Raji (cell line): ENCODE results near the gene BCL7A.

ENCODE experiments used
- POLR2A ChIP-seq: IDR thresholded peaks from 2 replicates; pipeline ENCODE4 v1.6.1; 2011; ENCODE audit warnings: low read depth, low read length, control low read depth; ENCODE audit not compliant: insufficient read depth

BCL7A gene

DNA sequence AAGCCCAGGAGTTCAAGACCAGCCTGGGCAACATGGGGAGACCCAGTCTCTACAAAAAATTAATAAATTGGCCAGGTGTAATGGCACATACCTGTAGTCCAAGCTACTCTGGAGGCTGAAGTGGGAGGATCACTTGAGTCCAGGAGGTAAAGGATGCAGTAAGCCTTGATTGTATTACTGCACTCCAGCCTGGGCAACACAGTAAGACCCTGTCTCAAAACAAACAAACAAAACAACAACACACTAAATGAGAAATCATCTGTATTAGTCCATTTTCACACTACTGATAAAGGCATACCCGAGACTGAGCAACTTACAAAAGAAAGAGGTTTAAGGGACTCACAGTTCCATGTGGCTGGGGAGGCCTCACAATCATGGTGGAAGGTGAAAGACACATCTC lies 52.1 kb downstream of the BCL7A start:
- no peak for TF ChIP-seq POLR2A

DNA sequence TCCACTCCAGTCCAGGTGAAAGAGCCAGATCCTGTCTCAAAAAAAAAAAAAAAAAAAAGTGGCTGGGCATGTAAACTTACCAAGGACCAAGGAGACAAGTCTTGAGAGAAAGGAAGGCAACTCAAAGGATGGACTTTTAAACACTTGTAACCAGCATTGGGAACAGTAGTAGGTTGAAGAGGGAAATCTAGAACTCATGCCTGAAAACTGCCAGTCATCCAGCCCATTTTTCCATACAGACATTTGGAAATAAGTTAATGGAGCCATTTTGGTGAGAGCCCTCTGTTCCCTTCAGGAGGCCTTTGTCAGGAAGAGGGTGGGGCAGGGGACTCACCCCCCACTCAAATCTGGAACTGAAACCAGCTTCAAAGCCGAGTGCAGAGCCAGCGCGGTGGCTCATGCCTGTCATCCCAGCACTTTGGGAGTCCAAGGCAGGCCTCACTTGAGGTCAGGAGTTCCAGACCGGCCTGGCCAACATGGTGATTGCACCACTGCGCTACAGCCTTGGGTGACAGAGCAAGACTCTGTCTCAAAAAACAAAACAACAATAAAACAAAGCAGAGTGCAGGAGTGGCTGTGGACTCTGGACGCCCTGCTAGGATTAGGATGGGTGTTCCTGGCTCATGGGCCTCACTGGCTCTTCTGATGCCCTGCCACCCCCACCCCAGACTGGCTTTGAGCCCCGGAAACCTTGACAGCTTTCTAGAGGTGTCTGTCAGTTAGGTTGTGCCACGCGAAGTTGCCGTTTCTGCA lies 55.2 kb downstream of the BCL7A start:
- no peak for TF ChIP-seq POLR2A

DNA sequence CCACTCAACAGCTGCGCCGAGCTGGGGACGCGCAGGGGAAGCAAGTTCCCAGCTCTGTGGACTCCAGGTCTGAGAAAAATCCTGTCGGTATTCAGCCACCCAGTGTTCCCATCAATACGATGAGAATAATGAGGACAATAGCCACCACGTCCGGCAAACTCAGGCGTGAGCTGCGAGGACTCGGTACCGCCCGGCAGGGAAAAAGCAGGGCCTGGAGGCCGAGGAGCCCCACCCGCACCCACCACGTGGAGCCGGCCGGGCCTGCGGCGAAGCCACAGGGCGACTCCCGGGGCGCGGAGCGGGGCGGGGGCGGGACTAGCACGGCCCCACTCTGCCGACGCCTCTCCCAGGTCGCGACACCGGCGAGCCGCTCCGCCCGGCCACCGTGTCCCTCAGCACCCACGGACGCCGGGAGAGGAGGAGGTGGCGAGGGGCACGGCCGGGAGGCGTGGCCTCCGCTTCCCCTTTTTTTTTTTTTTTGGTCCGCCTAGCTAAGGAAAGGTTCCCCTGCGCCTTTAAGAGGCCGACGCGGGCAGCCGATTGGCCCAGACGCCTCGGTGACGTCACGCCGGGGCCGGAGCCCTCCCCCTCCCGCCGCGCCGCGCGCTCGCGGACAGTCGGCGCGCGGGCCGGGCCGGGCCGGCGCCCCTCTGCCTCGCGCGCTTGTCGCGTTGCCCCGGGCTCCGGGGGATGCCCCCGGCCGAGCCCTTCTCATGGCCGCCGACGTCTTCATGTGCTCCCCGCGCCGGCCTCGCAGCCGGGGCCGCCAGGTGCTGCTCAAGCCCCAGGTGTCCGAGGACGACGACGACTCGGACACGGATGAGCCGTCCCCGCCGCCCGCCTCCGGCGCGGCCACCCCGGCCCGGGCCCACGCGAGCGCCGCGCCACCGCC lies 56.7 kb downstream of the BCL7A start, which contains the start of gene MLXIP:
TSS of gene MLXIP (plus strand) at position 616 of the 892 bp plus-strand sequence. CDS start at position 714, 98 bp downstream.
- TF ChIP-seq POLR2A, result peak; percentile 90

DNA sequence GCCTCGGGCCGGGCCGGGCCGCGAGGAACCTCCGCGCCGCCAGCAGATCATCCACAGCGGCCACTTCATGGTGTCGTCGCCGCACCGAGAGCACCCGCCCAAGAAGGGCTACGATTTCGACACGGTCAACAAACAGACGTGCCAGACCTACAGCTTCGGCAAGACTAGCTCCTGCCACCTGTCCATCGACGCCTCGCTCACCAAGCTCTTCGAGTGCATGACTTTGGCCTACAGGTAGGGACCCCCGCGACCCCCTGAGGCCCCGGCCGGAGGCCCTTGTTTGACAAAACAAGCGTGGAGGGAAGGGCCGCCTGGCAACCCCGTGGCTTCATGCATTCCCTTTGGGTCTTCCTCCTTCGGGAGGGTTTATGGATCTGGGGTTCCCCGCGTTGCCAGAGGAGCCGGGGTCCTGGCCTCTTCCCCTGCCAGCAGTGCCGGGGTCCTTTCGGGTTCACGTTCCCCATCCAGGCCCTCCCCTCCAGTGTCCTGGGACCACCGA lies 57.4 kb downstream of the BCL7A start:
- no peak for TF ChIP-seq POLR2A

DNA sequence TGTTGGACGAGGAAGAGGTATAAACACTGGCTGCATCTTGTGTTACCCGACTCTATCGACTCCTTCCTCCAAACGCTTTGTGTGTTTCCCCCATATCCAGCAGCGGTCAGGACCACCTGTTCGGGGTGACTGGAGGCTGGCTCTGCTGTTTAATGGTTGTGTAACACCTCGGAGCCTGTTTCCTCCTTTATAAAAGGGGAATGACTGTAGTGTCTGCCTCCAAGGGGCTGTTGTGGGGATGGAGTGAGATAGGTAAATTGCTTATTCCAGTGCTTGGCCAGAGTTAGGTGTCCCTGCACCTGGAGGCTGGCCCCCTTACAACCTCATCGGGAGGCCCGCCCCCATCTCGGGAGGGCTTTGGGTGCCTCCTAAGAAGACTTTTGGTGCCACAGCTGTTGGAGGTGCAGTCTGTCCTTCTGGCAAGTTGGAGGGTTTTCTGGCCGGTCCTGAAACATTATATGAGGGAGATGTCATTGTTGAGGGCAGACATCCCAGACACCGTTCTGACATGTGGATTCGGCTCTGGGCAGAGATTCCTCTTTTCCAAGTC lies 57.9 kb downstream of the BCL7A start:
- TF ChIP-seq POLR2A, result no peak

DNA sequence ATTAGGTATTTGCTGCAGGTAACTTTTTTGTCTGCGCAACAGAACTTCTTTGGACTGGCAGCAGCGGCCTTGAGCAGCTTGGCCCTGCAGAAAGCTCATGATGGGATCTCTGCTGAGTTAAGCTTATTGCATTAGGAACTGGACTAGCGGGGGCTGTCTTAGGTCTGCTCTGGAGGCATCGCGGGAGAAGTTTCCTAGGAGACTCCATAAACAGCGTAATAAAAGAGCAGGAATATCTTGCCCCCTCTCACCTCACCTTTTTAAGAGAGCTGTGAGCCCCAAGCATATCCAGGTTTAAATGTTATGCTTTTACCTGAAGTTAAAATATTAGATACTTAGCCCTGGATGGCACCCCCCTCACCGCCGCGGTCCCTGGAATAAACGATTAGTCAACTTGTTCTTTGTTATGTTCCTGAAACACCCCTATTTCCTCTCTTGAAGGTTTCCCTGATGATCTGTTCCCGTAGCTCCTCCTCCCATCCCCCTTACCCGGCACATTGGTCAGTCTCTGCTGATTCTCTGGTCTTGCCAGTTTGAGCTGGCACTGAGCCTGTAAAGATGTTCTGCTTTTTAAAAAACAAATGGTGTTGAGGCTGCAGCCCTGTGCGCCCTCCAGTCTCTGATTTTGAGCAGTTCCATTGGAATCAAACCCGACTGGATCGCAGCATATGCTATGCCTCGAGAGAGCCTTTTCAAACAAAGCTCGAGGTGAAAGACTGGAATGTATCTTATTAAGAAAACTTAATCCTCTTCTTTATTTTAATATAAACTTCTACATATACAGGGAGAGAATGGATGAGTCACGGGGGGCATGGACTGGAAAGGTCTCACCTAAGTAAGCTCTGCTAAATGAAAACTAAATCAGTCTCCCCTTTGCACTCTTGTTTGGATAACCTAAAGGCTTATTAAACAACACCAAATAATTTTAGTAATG lies 58.7 kb downstream of the BCL7A start:
- TF ChIP-seq POLR2A, result no peak

DNA sequence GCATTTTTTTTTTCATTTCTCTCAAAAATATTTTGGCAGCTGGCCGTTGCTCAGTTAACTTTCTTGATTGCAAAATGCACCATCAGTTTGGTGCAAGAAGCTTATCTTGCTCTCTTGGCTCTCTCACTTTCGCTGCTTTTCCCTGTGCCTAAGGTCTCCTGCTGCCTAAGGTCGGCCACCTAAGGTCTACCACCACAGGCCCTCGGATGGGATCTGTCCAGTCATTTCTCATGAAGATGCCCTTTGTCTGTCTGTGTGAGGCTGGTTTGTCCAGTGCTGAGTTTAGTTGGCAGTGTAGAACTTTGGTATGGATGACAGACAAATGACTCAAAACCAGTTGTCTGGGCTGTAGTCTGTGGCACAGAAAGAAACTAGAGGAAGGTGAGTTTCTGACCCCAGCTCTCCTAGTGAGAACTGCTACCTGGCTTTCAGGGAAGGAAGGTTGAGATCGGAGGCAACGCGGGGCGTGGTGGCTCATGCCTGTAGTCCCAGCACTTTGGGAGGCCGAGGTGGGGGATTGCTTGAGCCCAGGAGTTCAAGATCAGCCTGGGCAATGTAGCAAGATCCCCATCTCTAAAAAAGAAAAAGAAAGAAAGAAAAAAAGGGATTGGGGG lies 59.5 kb downstream of the BCL7A start:
- TF ChIP-seq POLR2A, result no peak

DNA sequence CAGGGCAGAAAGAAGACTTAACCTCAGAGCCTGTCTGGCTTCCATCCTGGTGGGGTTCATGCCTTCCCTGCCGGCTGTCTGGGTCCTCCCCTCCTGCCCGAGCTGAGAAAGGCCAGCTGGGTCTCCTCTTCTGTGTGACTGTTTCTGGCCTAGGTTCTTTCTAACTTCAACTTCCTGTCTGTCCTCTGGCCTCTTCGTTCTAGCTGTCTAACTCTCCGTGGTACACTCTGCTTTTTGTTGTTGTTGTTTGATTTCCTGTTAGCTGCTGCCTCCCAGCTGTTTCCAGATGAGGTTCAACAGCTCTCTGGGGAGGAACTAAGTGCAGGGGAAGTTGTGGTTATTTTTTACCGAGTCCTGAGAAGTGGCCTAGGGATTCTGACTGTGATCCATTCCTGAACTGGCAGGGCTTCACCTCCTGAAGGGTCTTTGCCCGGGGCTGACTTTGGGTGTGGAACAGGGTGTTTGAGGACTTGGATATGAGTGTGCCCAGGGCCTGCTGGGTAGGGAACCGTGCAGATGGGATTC lies 60.1 kb downstream of the BCL7A start:
- no peak for TF ChIP-seq POLR2A

DNA sequence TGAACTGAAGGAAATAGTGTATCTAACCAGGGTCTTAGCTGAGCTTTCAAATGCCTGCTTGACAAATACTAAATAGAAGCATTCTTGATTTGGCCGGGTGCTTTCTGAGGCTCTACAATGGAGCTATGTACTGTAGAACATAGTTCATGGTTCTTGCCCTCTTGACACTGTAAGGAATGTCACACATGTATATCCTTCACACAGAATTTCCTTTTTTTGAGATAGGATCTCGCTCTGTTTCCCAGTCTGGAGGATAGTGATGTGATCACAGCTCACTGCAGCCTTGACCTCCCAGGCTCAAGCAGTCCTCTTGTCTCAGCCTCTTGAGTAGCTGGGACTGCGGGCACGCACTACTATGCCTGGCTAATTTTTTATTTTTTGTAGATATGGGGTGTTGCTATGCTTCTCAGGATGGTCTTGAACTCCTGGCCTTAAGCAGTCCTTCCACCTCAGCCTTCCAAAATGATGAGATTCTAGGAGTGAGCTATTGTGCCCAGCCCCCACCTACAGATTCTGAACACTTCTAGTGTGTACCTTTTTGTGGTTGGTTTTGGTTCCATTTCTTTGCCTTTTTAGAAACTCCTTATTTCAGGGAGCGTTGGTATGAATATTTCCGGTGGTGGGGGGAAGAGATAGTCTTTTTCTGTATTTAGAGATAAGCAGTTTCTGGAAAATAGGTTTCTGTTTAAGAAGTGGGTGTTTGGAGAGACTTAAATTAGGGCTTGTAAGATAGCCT lies 61.1 kb downstream of the BCL7A start:
- TF ChIP-seq POLR2A, result no peak

DNA sequence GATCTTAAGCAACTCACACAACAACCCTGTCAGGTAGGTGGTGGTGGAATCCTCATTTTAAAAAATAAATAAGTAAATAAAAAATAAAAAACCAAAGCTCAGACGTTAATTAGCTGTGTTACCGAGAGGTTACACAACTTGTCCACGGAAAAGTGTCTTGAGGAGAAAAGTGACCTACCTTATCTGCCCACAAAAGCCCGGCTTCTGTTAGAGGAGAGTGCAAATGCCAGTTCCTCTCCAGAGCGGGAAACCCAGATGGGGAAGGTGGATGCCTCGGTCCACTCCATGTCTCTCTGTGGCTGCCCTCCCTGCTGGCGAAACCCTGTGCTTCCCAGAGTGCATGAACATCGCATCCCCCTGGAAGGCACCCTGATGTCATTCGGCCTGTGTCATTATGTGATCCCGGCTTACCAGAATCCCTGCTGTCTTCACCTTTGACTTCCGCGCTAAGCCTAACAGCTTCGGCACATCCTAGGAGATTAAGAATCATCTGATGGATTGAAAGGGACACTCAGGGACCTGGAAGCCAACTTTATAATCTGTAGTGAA lies 63.2 kb downstream of the BCL7A start:
- no peak for TF ChIP-seq POLR2A

DNA sequence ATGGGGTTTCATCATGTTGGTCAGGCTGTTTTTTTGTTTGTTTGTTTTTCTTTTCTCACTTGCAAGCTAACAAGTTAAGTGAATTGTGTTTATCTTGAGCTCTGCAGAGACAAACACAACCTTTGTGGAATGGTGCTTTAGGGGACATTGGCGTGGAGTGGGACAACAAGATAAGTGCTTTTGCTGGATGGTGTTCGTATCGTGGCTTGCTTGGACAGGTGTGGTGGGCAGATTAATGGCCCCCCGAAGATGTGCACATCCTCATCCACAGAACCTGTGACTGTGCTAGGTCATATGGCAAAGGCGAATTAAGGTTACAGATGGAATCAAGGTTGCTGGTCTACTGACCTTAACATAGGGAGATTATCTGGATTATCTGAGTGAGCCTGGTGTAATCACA lies 63.9 kb downstream of the BCL7A start:
- no peak for TF ChIP-seq POLR2A

DNA sequence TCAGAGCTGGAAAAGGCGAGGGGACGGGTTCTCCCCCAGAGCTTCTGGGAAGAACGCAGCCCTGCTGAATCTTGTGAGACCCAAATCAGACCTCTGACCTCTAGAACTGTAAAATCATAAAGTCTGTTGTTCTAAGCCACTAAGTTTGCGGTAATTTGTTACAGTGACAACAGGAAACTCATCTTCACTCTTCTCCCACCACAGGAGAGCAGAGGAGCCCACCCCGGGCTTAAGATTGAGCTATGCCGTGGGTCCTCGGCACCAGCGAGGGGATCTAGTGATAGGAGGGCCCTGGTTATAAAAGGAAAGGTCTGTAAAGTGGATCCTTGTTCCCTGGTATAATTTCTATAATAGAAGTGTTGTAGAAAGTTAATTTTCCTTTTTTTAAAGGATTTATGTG lies 64.4 kb downstream of the BCL7A start:
- TF ChIP-seq POLR2A, result no peak
